Activated T-cell treated with anti-CD3 and anti-CD28 coated beads for 48 hours (primary cell): ENCODE results near the gene IL10RB.
"Not testable (repeated sequence)": the region's sequence is repeated elsewhere in the genome, so short reads cannot be mapped to it uniquely, and the experiment has no call there.

ENCODE experiments used
- DNase-seq: peaks from one replicate; pipeline ENCODE4 v3.0.0-alpha.2; 2020; ENCODE audit warnings: low read depth

IL10RB gene

DNA sequence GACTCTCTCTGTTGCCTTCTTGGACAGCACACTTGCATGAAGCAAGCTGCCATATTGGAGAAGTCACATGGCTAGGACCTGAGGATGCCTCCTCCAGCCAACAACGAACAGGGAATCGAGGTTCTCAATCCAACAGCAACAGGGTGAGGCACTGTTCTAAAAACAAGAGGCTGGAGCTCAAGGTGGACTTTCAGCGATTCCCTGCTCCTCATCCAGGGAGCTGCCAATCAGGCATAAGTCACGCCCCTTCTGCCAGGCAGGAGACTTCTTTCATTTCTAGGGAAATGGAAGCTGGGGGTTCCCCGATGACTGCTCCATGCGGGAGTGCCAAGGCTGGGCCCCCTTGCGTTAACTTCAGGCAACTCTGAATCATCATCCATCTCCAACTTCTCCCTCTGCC lies 35.9 kb downstream of the IL10RB start:
- DNase-seq, result no peak

- DNase-seq, result no peak
Measured at GRCh38 chr21:33302796-33303195, 36.6 kb downstream of the IL10RB start.

- DNase-seq, result no peak
Measured at GRCh38 chr21:33305344-33305671, 39.1 kb downstream of the IL10RB start.

- no peak for DNase-seq
Measured at GRCh38 chr21:33305938-33306337, 39.8 kb downstream of the IL10RB start.

DNA sequence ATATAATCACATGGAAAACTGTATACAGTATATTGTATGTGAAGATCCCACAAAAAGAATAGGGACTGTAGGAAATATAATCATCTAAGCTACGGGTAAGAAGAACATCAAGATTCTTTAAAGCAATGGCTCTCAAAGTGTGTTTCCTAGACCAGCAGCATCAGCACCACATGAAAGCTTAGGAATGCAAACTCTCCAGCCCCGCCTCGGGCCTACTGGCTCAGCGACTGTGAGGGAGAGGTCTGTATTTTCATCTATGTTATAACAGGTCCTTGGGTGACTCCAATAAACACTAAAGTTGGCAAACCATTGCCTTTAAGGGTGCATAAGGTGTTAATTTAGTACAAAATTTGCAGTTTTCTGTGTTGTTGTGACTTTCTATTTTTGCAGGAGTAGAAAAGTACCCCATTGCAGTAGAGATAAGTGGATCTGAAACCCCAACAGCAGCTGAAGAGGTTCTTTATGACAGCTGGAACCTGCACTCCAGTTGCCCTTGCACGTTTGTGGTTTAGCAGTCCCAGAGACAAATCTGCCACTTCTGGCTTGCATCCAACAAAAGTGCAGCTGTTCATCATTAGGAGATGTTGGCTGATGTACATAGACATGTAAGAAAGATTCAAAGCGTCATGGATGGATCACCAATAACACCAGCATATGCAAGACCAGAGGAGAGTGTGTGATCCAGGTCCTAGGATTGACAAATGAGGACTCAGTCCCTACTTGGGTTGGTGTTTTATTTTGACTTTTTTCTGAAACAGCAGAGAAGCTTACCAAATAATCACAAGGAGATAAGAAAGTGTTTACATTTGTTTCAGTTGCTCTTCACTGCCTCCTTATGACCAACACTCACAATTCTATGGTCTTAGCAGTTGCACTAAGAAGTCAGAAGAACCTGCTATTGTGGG lies 42.7 kb downstream of the IL10RB start:
- no peak for DNase-seq

DNA sequence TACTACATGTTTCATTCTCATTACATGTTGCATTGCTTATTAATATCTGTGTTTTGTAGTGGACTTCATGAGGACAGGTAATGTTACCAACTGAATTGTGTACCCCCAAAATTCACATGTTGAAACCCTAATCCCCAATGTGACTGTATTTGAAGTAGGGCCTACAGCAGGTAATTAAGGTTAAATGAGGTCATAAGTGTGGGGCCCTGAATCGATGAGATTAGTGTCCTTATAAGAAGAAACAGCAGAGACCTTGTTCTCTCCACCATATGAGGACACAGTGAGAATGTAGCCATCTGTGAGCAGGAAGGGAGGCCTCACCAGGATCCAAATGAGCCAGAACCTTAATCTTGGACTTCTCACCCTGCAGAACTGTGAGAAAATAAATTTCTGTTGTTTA lies 43.6 kb downstream of the IL10RB start:
- no peak for DNase-seq

GRCh38 chr21:33312121-33312520 lies 46.0 kb downstream of the IL10RB start:
- DNase-seq, result no peak

DNA sequence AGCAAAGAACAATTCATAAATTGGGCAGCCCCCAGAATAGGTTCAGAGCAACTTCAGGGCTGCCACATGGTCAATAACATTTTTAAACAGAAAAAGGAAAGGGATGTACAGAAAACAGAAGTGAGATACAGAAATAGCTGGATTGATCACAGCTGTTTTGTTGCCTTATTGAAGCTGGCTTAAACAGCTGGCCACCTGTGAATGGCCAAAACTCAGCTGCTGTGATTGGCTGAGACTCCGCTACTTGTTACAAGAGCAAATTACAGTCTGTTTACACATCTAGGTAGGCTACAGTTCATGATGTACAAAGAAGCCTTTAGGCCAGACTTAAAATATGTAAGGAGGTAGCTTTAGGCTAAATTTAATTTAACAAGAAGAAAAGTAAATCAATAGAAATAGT lies 47.0 kb downstream of the IL10RB start:
- DNase-seq, result no peak

GRCh38 chr21:33313611-33314010 lies 47.4 kb downstream of the IL10RB start:
- no peak for DNase-seq

GRCh38 chr21:33314111-33314510 lies 47.9 kb downstream of the IL10RB start:
- no peak for DNase-seq

GRCh38 chr21:33315946-33316710 lies 50.0 kb downstream of the IL10RB start:
- DNase-seq, result no peak

DNA sequence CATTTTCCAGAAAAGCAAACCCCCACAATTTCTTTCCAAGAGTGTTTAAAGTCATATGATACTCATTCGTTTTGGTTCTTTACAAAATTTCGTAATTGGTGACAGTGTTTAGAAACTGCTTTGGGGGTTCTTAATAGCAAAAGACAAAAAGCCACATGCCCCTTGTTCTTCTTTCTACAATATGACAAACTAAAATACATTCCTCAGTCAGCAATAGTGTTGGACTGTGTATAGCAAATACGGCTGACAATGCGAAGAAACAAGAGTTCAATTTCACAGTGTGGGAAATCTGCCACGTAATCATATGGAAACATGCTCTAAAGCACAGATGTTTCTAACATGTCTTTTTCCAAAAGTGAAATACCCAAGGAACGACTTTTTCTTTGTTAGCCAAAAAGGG lies 51.0 kb downstream of the IL10RB start:
- no peak for DNase-seq

- no peak for DNase-seq
Measured at GRCh38 chr21:33317786-33318486, 51.8 kb downstream of the IL10RB start.

DNA sequence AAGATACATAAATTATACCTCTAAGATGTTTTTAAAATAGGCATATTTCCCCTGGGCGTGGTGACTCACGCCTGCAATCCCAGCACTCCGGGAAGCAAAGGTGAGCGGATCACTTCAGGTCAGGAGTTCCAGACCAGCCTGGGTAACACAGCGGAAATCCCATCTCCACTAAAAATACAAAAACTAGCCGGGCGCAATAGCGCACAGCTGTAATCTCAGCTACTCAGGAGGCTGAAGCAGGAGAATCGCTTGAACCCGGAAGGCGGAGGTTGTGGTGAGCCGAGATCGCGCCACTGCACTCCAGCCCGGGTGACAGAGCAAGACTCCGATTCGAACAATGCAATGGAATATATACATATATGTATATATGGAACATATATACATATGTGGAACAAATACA lies 54.8 kb downstream of the IL10RB start:
- not testable (repeated sequence) for DNase-seq

GRCh38 chr21:33323610-33324009 lies 57.4 kb downstream of the IL10RB start:
- DNase-seq, result not testable (repeated sequence)

- peak; percentile 98 for DNase-seq
Measured at GRCh38 chr21:33324291-33325221, 58.4 kb downstream of the IL10RB start, which contains the start of gene IFNAR1. Gene IFNAR1 (plus strand): TSS chr21:33324970. CDS start chr21:33325056, 86 bp downstream.

DNA sequence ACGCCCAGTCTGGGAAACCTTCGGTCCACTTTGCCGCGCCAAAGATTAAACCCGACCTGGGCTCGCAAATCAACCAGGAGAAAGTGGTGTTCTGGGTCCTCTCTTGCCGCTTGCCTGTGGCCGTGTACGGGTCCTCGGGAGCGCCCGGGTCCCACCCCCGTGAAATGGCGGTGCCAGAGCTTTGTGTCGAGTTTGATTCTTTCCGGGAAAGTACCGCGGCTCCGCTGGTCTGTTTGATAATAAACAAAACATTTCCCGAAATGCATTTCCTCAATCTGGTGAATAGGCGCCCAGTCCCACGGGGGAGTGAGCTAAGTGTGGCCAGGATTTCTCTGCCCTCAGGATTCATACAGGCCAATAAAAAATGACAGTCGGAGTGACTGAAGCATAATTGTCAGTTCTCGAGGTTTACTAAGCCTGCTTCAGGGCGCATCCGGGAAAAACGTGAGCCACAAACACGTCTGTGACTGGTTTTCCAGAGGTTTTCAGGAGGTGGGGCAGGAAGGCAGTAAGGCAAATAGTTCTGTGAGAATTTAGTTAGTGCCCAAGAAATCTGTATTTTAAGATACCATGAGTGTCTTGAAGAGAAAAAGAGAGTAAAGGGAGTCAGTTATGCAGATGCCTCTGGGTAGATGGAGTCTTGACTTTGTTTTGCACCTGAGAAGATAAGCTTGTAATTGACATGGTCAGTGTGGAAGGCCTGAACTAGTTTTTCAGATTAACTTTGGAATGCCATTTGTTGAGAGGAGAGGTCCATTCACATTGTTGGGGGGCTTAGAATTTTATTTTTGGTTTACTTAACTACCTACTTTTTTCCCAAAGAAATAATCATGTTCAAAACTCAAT lies 59.3 kb downstream of the IL10RB start:
- DNase-seq, result peak; percentile 59

- DNase-seq, result no peak
Measured at GRCh38 chr21:33327326-33327725, 61.2 kb downstream of the IL10RB start.

DNA sequence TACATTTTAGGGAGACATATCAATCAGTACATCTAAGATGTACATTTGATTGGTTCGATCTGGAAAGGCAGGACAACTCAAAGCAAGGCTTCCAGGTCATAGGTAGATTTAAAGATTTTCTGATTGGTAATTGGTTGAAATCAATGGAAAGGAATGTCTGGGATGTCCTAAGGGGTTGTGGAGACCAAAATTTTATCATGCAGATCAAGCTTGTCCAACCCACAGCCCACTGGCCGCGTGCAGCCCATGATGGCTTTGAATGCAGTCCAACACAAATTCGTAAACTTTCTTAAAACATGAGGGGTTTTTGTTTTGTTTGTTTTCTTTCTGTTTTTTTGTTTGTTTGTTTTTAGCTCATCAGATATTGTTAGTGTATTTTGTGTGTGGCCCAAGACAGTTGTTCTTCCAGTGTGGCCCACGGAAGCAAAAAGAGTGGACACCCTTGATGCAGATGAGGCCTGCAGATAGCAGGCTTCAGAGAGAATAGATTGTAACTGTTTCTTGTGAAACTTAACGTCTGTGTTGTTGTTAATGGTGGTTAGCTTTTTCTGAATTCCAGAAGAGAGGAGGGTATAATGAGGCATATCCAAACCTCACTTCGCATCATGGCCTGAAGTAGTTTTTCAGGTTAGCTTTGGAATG lies 61.7 kb downstream of the IL10RB start:
- no peak for DNase-seq

GRCh38 chr21:33330726-33331125 lies 64.6 kb downstream of the IL10RB start:
- DNase-seq, result no peak
